ENCODE measurements around the gene FAM20C. TPM values are rescaled to one million over a fixed set of nuclear protein-coding genes. Genes with fewer than 3 reads are reported as not detected.

Gene FAM20C
- total RNA-seq, 1 donor from 2014 or later, result 22.1 TPM

- Histone ChIP-seq H3K27ac (peak overlapping the region; percentile 82), H3K27me3 (no peaks in the 10 kb centered on the region), H3K4me1 (peaks cover 62% of the 10 kb centered on the region), H3K36me3 (no peaks in the 10 kb centered on the region), H3K4me3 (peak overlapping the region in 1 of 2 donors; percentile 36), H3K9me3 (no peaks in the 10 kb centered on the region)
- DNase-seq (ENCODE audit: extremely low spot score in 2 of 2), result no peak
- intact Hi-C loops (cut with DNase I), result no loop called here
- no peak for TF ChIP-seq CTCF (IDR thresholded peaks at IDR 0.05)
- no peak for TF ChIP-seq POLR2AphosphoS5 (IDR thresholded peaks at IDR 0.05; ENCODE audit: insufficient read depth in 1 of 2, low read depth in 1 of 2)
- TF ChIP-seq POLR2A (IDR thresholded peaks at IDR 0.05), result no peak
Observed at GRCh38 chr7:233249-234035, 41.1 kb downstream of the FAM20C start.

- H3K4me1 ChIP-seq, result peaks cover 56% of the 10 kb centered on the region
- no peak for DNase-seq (ENCODE audit: extremely low spot score in 2 of 2)
- H3K27ac ChIP-seq, result peak overlapping the region; percentile 82
- no peaks in the 10 kb centered on the region for H3K27me3 ChIP-seq
- H3K36me3 ChIP-seq, result no peaks in the 10 kb centered on the region
- peak overlapping the region; percentile 7 to 36 for H3K4me3 ChIP-seq
- TF ChIP-seq POLR2A (IDR thresholded peaks at IDR 0.05), result no peak
- TF ChIP-seq POLR2AphosphoS5 (IDR thresholded peaks at IDR 0.05; ENCODE audit: insufficient read depth in 1 of 2, low read depth in 1 of 2), result peak in 1 of 2 donors; percentile 63
- intact Hi-C loops (cut with DNase I), result no loop called here
- no peaks in the 10 kb centered on the region for H3K9me3 ChIP-seq
Observed at GRCh38 chr7:234051-234707, 41.8 kb downstream of the FAM20C start.

- Histone ChIP-seq H3K36me3 (no peaks in the 10 kb centered on the region), H3K27ac (peak overlapping the region; percentile 82), H3K27me3 (no peaks in the 10 kb centered on the region), H3K9me3 (no peaks in the 10 kb centered on the region), H3K4me3 (peak overlapping the region; percentile 7 to 36), H3K4me1 (peaks cover 50% of the 10 kb centered on the region)
- intact Hi-C loops (cut with DNase I), result loop anchor here (5.0 kb wide), 1 partner anchor 43 kb away; the partner anchor contains the start of gene FAM20C
- TF ChIP-seq POLR2AphosphoS5 (IDR thresholded peaks at IDR 0.05; ENCODE audit: insufficient read depth in 1 of 2, low read depth in 1 of 2) (peak; percentile 20 to 35), CTCF (IDR thresholded peaks at IDR 0.05) (no peak)
- no peak for DNase-seq (ENCODE audit: extremely low spot score in 2 of 2)
Observed at GRCh38 chr7:234708-235553, 42.6 kb downstream of the FAM20C start.

- no peaks in the 10 kb centered on the region for H3K36me3 ChIP-seq
- no peak for TF ChIP-seq CTCF (IDR thresholded peaks at IDR 0.05)
- TF ChIP-seq POLR2A (IDR thresholded peaks at IDR 0.05), result no peak
- no peak for TF ChIP-seq POLR2AphosphoS5 (IDR thresholded peaks at IDR 0.05; ENCODE audit: insufficient read depth in 1 of 2, low read depth in 1 of 2)
- peaks cover 47% of the 10 kb centered on the region for H3K4me1 ChIP-seq
- intact Hi-C loops (cut with DNase I), result loop anchor here (5.0 kb wide), 1 partner anchor 43 kb away; the partner anchor contains the start of gene FAM20C
- H3K4me3 ChIP-seq, result no peak overlapping the region
- H3K27ac ChIP-seq, result peak overlapping the region; percentile 82
- no peaks in the 10 kb centered on the region for H3K9me3 ChIP-seq
- DNase-seq (ENCODE audit: extremely low spot score in 2 of 2), result no peak
- H3K27me3 ChIP-seq, result no peaks in the 10 kb centered on the region
Observed at GRCh38 chr7:235576-236395, 43.4 kb downstream of the FAM20C start.
